Lung (tissue), 12 donors: ENCODE data around the gene ADAM17. TPM values are rescaled to one million over a fixed set of nuclear protein-coding genes. Genes with fewer than 3 reads are reported as not detected.
"Not testable (repeated sequence)": the region's sequence is repeated elsewhere in the genome, so short reads cannot be mapped to it uniquely, and the experiment has no call there.

Experiments used
- ATAC-seq: fragments of 200-7000 bp; cut with Tn5 transposase; one replicate; pipeline ENCODE4 v1.9.1; 2020; ENCODE audit warnings: moderate number of reproducible peaks; ENCODE audit not compliant: insufficient read depth, low FRiP score
- DNase-seq, 3 donors: peaks; one replicate each; pipeline ENCODE4 v3.0.0-alpha.2; 2013 to 2017
- H3K27ac ChIP-seq, 2 donors: one replicate each; pipeline ENCODE4 v1.5.1; 2013; ENCODE audit warnings: mild to moderate bottlenecking in 2 of 2, moderate library complexity in 2 of 2, control low read depth in 1 of 2, inconsistent platforms in 1 of 2, low read depth in 1 of 2, low read length in 1 of 2
- H3K27me3 ChIP-seq, 3 donors: one replicate each; pipeline ENCODE4 v1.5.1; 2013; ENCODE audit warnings: low read length in 2 of 3; ENCODE audit not compliant: control insufficient read depth in 3 of 3, insufficient read depth in 3 of 3
- H3K36me3 ChIP-seq, 4 donors: one replicate each; pipeline ENCODE4 v1.5.1; 2013; ENCODE audit warnings: low read length in 4 of 4, mild to moderate bottlenecking in 1 of 4, moderate library complexity in 1 of 4; ENCODE audit not compliant: control insufficient read depth in 4 of 4, insufficient read depth in 4 of 4
- H3K4me1 ChIP-seq, 5 donors: one replicate each; pipeline ENCODE4 v1.5.1; 2013; ENCODE audit warnings: low read length in 5 of 5, mild to moderate bottlenecking in 2 of 5, moderate library complexity in 1 of 5; ENCODE audit not compliant: control insufficient read depth in 5 of 5, insufficient read depth in 5 of 5
- H3K4me3 ChIP-seq: one replicate; pipeline ENCODE4 v1.5.1; 2013; ENCODE audit warnings: mild to moderate bottlenecking, control low read depth, moderate library complexity
- H3K9ac ChIP-seq, 2 donors: one replicate each; pipeline ENCODE4 v1.5.1; 2013; ENCODE audit warnings: low read length in 2 of 2, control low read depth in 1 of 2; ENCODE audit not compliant: insufficient read depth in 1 of 2
- H3K9me3 ChIP-seq, 4 donors: one replicate each; pipeline ENCODE4 v1.5.1; 2013; ENCODE audit warnings: low read length in 3 of 4, mild to moderate bottlenecking in 1 of 4, moderate library complexity in 1 of 4; ENCODE audit not compliant: control insufficient read depth in 4 of 4, insufficient read depth in 3 of 4
- WGBS, 2 donors: extraction: QIAGEN DNeasy Blood & Tissue Kit; methylation state at CpG; one replicate each; pipeline ENCODE4 v1.1.7; 2013; 5-methylcytosine and 5-hydroxymethylcytosine counted together
- polyA plus RNA-seq, 2 donors: library from polyadenylated mRNA; stranded (reverse); fragments of 200-250 nt; gene quantifications; one replicate each; pipeline ENCODE4 v1.2.1, GENCODE V29; 2013
- total RNA-seq, 2 donors: library from RNA; depleted of rRNA in 1 of 2; stranded (reverse); fragments of >200 nt in 1 of 2; gene quantifications; one replicate each; pipeline ENCODE4 v1.2.1, GENCODE V29; 2014 to 2021
- TF ChIP-seq, protein P1 (sequence below): IDR thresholded peaks from 2 replicates; pipeline ENCODE4 v1.5.1; 2012; ENCODE audit warnings: mild to moderate bottlenecking; ENCODE audit errors: control extremely low read depth, extremely low read depth
- donor health status: control.
- donor health status: control.
- donor health status: Bipolar disorder and iron deficiency.
- donor health status: healthy.
- donor health status: DM: yes; HTN: yes; CAD: no.

ADAM17 gene
- total and polyA plus RNA-seq, 4 donors: 16.8 to 56.1 (median 41.2) TPM

DNA sequence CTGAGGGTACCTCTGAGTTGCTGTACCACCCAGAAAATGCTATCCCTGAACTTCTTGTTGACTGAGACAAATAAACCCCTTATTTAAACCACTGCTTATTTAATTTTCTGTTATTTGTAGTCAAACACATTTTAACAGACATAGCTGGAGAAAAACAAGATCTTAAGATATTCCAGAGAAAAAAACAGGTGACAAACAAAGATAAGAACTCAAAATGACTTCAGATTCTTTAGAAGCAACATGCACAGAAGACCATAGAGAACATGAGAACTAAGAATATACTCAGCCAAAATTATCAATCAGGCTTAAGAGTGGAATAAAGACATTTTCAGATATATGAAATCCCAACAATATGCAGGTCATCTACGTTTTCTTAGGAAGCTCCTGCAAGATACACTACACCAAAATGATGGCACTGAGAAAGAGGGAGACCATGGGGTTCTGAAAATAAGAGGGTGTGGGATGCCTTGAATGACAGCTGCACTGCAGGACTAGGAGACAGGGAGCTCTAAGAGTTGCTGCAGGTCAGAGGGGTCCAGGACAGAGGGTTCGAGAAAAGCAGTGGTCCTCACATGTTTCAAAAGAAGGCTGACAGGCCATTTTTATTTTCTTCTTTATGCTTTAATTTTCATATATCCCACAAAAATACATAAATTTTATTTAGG lies 38.4 kb downstream of the ADAM17 start:
- Histone ChIP-seq H3K9me3 (peaks cover 0 to 3% (median 0%) of the 10 kb centered on the region in 4 donors), H3K9ac (no peak overlapping the region), H3K27ac (no peak overlapping the region), H3K4me1 (no peaks in the 10 kb centered on the region), H3K4me3 (no peak overlapping the region), H3K36me3 (peaks cover 11 to 35% (median 26%) of the 10 kb centered on the region in 4 donors), H3K27me3 (no peaks in the 10 kb centered on the region)
- no peak for ATAC-seq
- WGBS, 2 donors: 76 to 95% methylated on average over 2 of the region's 2 CpGs
- no peak for DNase-seq
- TF ChIP-seq, protein P1, sequence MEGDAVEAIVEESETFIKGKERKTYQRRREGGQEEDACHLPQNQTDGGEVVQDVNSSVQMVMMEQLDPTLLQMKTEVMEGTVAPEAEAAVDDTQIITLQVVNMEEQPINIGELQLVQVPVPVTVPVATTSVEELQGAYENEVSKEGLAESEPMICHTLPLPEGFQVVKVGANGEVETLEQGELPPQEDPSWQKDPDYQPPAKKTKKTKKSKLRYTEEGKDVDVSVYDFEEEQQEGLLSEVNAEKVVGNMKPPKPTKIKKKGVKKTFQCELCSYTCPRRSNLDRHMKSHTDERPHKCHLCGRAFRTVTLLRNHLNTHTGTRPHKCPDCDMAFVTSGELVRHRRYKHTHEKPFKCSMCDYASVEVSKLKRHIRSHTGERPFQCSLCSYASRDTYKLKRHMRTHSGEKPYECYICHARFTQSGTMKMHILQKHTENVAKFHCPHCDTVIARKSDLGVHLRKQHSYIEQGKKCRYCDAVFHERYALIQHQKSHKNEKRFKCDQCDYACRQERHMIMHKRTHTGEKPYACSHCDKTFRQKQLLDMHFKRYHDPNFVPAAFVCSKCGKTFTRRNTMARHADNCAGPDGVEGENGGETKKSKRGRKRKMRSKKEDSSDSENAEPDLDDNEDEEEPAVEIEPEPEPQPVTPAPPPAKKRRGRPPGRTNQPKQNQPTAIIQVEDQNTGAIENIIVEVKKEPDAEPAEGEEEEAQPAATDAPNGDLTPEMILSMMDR: no peak

DNA sequence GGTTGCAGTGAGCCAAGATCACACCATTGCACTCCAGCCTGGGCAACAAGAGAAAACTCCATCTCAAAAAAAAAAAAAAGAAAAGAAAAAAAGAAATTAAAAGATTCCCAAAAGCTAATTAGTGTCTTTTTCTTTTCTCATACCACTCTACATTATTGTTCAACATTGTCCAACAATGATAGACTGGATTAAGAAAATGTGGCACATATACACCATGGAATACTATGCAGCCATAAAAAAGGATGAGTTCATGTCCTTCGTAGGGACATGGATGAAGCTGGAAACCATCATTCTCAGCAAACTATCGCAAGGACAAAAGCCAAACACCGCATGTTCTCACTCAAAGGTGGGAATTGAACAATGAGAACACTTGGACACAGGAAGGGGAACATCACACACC lies 41.7 kb downstream of the ADAM17 start:
- peaks cover 3 to 23% (median 13%) of the 10 kb centered on the region in 4 donors for H3K36me3 ChIP-seq

DNA sequence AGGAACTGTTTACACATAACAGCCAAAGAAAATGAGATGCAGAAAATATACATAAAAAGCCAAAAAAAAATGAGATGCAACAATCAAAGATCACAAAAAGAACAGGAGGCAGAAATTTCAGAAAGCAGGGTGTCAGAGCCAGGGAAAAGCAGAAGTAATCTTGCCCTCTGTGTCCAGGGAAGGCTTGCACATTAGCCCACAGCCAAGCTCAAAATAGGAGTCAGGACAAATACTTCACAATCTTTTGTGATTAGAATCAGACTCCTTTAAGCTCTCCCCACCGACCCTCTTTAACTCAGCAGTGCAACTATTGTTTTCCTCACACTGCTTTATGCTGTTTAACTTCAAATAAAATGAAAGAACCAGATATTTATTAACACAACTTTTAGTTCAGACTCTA lies 46.7 kb downstream of the ADAM17 start:
- Histone ChIP-seq H3K27me3 (no peaks in the 10 kb centered on the region), H3K4me3 (no peak overlapping the region), H3K4me1 (peaks cover 0 to 2% (median 0%) of the 10 kb centered on the region in 5 donors), H3K36me3 (peaks cover 7 to 25% (median 17%) of the 10 kb centered on the region in 4 donors), H3K9me3 (no peaks in the 10 kb centered on the region), H3K9ac (no peak overlapping the region), H3K27ac (no peak overlapping the region)
- WGBS, 2 donors: 14 to 15% methylated on average over 1 of the region's 1 CpG
- TF ChIP-seq, protein P1: no peak
- no peak for DNase-seq
- no peak for ATAC-seq

More for the DNA sequence above, 41.7 kb downstream of the ADAM17 start:
- WGBS, 2 donors: 98% methylated on average over 3 of the region's 3 CpGs
- not testable (repeated sequence) for ATAC-seq, H3K4me3 ChIP-seq, H3K9me3 ChIP-seq, H3K9ac ChIP-seq, H3K27me3 ChIP-seq, DNase-seq, H3K27ac ChIP-seq, H3K4me1 ChIP-seq

DNA sequence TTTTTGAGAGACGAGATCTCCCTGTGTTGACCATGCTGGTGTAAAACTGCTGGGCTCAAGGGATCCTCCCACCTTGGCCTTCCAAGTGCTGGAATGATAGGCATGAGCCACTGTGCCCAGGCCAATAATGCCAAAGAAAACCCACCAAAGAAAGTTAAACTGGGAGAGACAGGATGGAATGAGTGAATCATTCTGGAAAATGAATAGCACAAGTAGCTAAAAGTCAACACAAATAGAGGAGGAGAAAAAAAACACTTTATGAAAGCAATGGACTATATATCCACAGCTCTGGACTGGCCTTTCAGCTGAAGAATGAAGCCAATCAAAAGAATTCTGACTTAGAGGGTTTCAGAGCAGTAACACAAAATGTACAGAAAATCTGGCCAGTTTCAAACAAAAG lies 57.4 kb downstream of the ADAM17 start:
- no peak for ATAC-seq
- no peaks in the 10 kb centered on the region for H3K9me3 ChIP-seq
- no peak for DNase-seq
- 78 to 83% methylated on average over 1 of the region's 1 CpG for WGBS, 2 donors
- H3K4me3 ChIP-seq: no peak overlapping the region
- H3K9ac ChIP-seq: no peak overlapping the region
- peaks cover 0 to 5% (median 0%) of the 10 kb centered on the region in 5 donors for H3K4me1 ChIP-seq
- TF ChIP-seq, protein P1: no peak
- no peak overlapping the region for H3K27ac ChIP-seq
- H3K36me3 ChIP-seq: peaks cover 28 to 49% (median 41%) of the 10 kb centered on the region in 4 donors
- H3K27me3 ChIP-seq: no peaks in the 10 kb centered on the region
